SK-N-SH treated with all-trans-retinoic acid at 6 μM for 48 hours (cell line): ENCODE measurements around the gene PLCB2.

ENCODE experiments used
- ATAC-seq: fragments of 200-7000 bp; cut with Tn5 transposase; 3 replicates; pipeline ENCODE4 v1.9.1; 2020; ENCODE audit warnings: mild to moderate bottlenecking, moderate library complexity
- ARNTL ChIP-seq: fragments of 450-650 bp; formaldehyde crosslinking; IDR thresholded peaks from 2 replicates; pipeline ENCODE4 v1.5.0; 2020; ENCODE audit warnings: low read depth, mild to moderate bottlenecking, moderate library complexity, borderline replicate concordance
- BACH2 ChIP-seq: fragments of 250-450 bp; sonication (Bioruptor Pico); IDR thresholded peaks from 2 replicates; pipeline ENCODE4 v1.9.0; 2021; ENCODE audit warnings: mild to moderate bottlenecking, borderline replicate concordance
- CREB5 ChIP-seq: fragments of 250-450 bp; sonication (Bioruptor Pico); IDR thresholded peaks from 2 replicates; pipeline ENCODE4 v1.5.1; 2020; ENCODE audit warnings: low read depth, mild to moderate bottlenecking, moderate library complexity
- CSDC2 ChIP-seq: fragments of 250-450 bp; sonication (Bioruptor Pico); IDR thresholded peaks from 2 replicates; pipeline ENCODE4 v1.5.0; 2020; ENCODE audit warnings: mild to moderate bottlenecking, moderate library complexity
- CSRNP3 ChIP-seq: fragments of 250-450 bp; sonication (Bioruptor Pico); IDR thresholded peaks from 2 replicates; pipeline ENCODE4 v1.5.1; 2021; ENCODE audit warnings: mild to moderate bottlenecking, moderate library complexity
- ESRRG ChIP-seq: fragments of 250-450 bp; sonication (Bioruptor Pico); IDR thresholded peaks from 2 replicates; pipeline ENCODE4 v1.6.1; 2021; ENCODE audit warnings: mild to moderate bottlenecking
- GLIS3 ChIP-seq: fragments of 250-450 bp; sonication (Bioruptor Pico); IDR thresholded peaks from 2 replicates; pipeline ENCODE4 v1.5.0; 2020; ENCODE audit warnings: mild to moderate bottlenecking, moderate library complexity
- ISL1 ChIP-seq: fragments of 250-450 bp; sonication (Bioruptor Pico); IDR thresholded peaks from 2 replicates; pipeline ENCODE4 v2.1.2; 2022; ENCODE audit warnings: mild to moderate bottlenecking, moderate library complexity
- PPARA ChIP-seq: fragments of 250-450 bp; sonication (Bioruptor Pico); IDR thresholded peaks from 2 replicates; pipeline ENCODE4 v1.5.0; 2020; ENCODE audit warnings: mild to moderate bottlenecking, borderline replicate concordance
- RARB ChIP-seq: fragments of 250-450 bp; sonication (Bioruptor Pico); IDR thresholded peaks from 2 replicates; pipeline ENCODE4 v1.8.0; 2021; ENCODE audit warnings: mild to moderate bottlenecking, moderate library complexity
- SNAI2 ChIP-seq: fragments of 250-450 bp; sonication (Bioruptor Pico); IDR thresholded peaks from 2 replicates; pipeline ENCODE4 v1.5.0; 2020; ENCODE audit warnings: mild to moderate bottlenecking, moderate library complexity
- TOX ChIP-seq: fragments of 250-450 bp; sonication (Bioruptor Pico); IDR thresholded peaks from 2 replicates; pipeline ENCODE4 v1.8.0; 2021; ENCODE audit warnings: mild to moderate bottlenecking, moderate library complexity, borderline replicate concordance
- TSHZ2 ChIP-seq: fragments of 250-450 bp; sonication (Bioruptor Pico); IDR thresholded peaks from 2 replicates; pipeline ENCODE4 v1.5.0; 2020; ENCODE audit warnings: mild to moderate bottlenecking, moderate library complexity
- ZC3H10 ChIP-seq: fragments of 250-450 bp; sonication (Bioruptor Pico); IDR thresholded peaks from 2 replicates; pipeline ENCODE4 v1.5.1; 2021; ENCODE audit warnings: mild to moderate bottlenecking, moderate library complexity
- ZFP3 ChIP-seq: fragments of 250-450 bp; sonication (Bioruptor Pico); IDR thresholded peaks from 2 replicates; pipeline ENCODE4 v1.5.0; 2020; ENCODE audit warnings: mild to moderate bottlenecking, moderate library complexity
- ZFP30 ChIP-seq: fragments of 450-650 bp; formaldehyde crosslinking; IDR thresholded peaks from 2 replicates; pipeline ENCODE4 v1.5.0; 2022; ENCODE audit warnings: mild to moderate bottlenecking, moderate library complexity
- ZNF565 ChIP-seq: fragments of 450-650 bp; formaldehyde crosslinking; conservative IDR thresholded peaks from 2 replicates; pipeline ENCODE4 v1.5.0; 2020; ENCODE audit warnings: low read depth, mild to moderate bottlenecking, moderate library complexity
- ZNF70 ChIP-seq: fragments of 450-650 bp; formaldehyde crosslinking; IDR thresholded peaks from 2 replicates; pipeline ENCODE4 v1.5.0; 2020; ENCODE audit warnings: mild to moderate bottlenecking, moderate library complexity
- ZNF8 ChIP-seq: fragments of 450-650 bp; formaldehyde crosslinking; IDR thresholded peaks from 2 replicates; pipeline ENCODE4 v1.5.0; 2020; ENCODE audit warnings: mild to moderate bottlenecking, moderate library complexity

PLCB2 gene

GRCh38 chr15:40329804-40330203, 22.1 kb upstream of the PLCB2 start:
- ATAC-seq = no peak
- TF ChIP-seq TOX (CRISPR knock-in tag) (no peak), RARB (CRISPR knock-in tag) (no peak), PPARA (CRISPR knock-in tag) (no peak)

GRCh38 chr15:40328751-40329150, 21.0 kb upstream of the PLCB2 start:
- TF ChIP-seq ARNTL (CRISPR knock-in tag) = no peak
- TF ChIP-seq ZNF8 (CRISPR knock-in tag) = no peak
- TF ChIP-seq CREB5 (CRISPR knock-in tag) = no peak
- TF ChIP-seq BACH2 (CRISPR knock-in tag) = no peak
- TF ChIP-seq SNAI2 (CRISPR knock-in tag) = no peak
- TF ChIP-seq CSDC2 (CRISPR knock-in tag) = no peak
- TF ChIP-seq GLIS3 = no peak
- TF ChIP-seq ZNF70 (CRISPR knock-in tag) = no peak
- no peak for ATAC-seq

GRCh38 chr15:40328176-40328575, 20.4 kb upstream of the PLCB2 start:
- no peak for TF ChIP-seq ZNF565 (CRISPR knock-in tag)
- no peak for TF ChIP-seq ARNTL (CRISPR knock-in tag)
- TF ChIP-seq PPARA (CRISPR knock-in tag) = no peak
- TF ChIP-seq ZFP30 (CRISPR knock-in tag) = no peak
- no peak for TF ChIP-seq CSDC2 (CRISPR knock-in tag)
- no peak for TF ChIP-seq TOX (CRISPR knock-in tag)
- no peak for TF ChIP-seq ISL1 (CRISPR knock-in tag)
- no peak; the same call in 2 of the 3 replicates for ATAC-seq

- no peak for TF ChIP-seq CSRNP3 (CRISPR knock-in tag)
- no peak for TF ChIP-seq ZC3H10 (CRISPR knock-in tag)
- no peak for TF ChIP-seq TSHZ2
- TF ChIP-seq BACH2 (CRISPR knock-in tag) = no peak
- TF ChIP-seq ZNF8 (CRISPR knock-in tag) = no peak
- TF ChIP-seq CREB5 (CRISPR knock-in tag) = no peak
- TF ChIP-seq ZNF70 (CRISPR knock-in tag) = no peak
- TF ChIP-seq GLIS3 = no peak
- TF ChIP-seq ESRRG (CRISPR knock-in tag) = no peak
Measured at GRCh38 chr15:40327457-40327856, 19.7 kb upstream of the PLCB2 start.

GRCh38 chr15:40325700-40326099, 18.0 kb upstream of the PLCB2 start:
- ATAC-seq = no peak
- TF ChIP-seq ZFP3 = no peak
- TF ChIP-seq TSHZ2 = no peak

More at GRCh38 chr15:40327457-40327856, 19.7 kb upstream of the PLCB2 start:
- ATAC-seq = no peak
